ENCODE measurements around the gene LEMD2.

DNA sequence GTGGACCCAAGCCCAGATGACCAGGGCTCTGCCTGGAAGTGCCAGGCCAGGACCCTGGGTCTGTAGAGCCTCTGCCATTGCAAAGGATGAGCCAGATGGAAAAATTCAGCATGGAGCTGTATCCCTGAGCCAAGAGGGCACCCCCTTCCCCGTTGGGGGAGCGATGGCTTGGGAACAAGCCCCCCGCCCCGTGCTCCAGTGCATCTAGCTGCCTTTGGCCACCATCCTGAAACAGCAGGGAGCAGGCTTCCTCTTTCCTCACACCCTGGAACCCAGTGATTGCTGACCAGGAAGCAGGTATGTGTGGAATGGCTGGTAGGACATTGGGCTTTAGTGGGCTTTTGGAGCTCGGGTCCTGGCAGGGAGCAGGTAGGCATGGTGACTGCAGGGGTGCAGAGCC lies 12.7 kb upstream of the LEMD2 start:
- TF ChIP-seq, protein P1, sequence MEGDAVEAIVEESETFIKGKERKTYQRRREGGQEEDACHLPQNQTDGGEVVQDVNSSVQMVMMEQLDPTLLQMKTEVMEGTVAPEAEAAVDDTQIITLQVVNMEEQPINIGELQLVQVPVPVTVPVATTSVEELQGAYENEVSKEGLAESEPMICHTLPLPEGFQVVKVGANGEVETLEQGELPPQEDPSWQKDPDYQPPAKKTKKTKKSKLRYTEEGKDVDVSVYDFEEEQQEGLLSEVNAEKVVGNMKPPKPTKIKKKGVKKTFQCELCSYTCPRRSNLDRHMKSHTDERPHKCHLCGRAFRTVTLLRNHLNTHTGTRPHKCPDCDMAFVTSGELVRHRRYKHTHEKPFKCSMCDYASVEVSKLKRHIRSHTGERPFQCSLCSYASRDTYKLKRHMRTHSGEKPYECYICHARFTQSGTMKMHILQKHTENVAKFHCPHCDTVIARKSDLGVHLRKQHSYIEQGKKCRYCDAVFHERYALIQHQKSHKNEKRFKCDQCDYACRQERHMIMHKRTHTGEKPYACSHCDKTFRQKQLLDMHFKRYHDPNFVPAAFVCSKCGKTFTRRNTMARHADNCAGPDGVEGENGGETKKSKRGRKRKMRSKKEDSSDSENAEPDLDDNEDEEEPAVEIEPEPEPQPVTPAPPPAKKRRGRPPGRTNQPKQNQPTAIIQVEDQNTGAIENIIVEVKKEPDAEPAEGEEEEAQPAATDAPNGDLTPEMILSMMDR (IDR thresholded peaks at IDR 0.05): no peak
- TF ChIP-seq CEBPB (IDR thresholded peaks at IDR 0.05) (no peak), KDM1A (IDR thresholded peaks at IDR 0.05; ENCODE audit: low read depth) (no peak), POLR2A (IDR thresholded peaks at IDR 0.05; ENCODE audit: low read length) (no peak)

All from A549 (cell line).